Osteoblast (primary cell): Measurements from ENCODE around the gene ANXA2. TPM values are rescaled to one million over a fixed set of nuclear protein-coding genes. Genes with fewer than 3 reads are reported as not detected.
"Not testable (repeated sequence)": the region's sequence is repeated elsewhere in the genome, so short reads cannot be mapped to it uniquely, and the experiment has no call there.

Experiments
- DNase-seq: peaks from one replicate; pipeline ENCODE4 v3.0.0; 2011; ENCODE audit warnings: low spot score, mixed read lengths; ENCODE audit not compliant: insufficient read length; ENCODE audit errors: missing footprints
- H2AFZ ChIP-seq: 2 replicates; pipeline ENCODE4 v1.6.0; 2011; ENCODE audit warnings: mild to moderate bottlenecking, low read length
- H3K27ac ChIP-seq: 2 replicates; pipeline ENCODE4 v1.5.1; 2011; ENCODE audit warnings: mild to moderate bottlenecking, low read depth, low read length, moderate library complexity
- H3K27me3 ChIP-seq: 2 replicates; pipeline ENCODE4 v1.6.0; 2012; ENCODE audit warnings: mild to moderate bottlenecking, control low read depth, inconsistent platforms, low read length, moderate library complexity; ENCODE audit not compliant: insufficient read depth
- H3K36me3 ChIP-seq: 2 replicates; pipeline ENCODE4 v1.5.1; 2011; ENCODE audit warnings: mild to moderate bottlenecking, low read length, control low read depth, moderate library complexity; ENCODE audit not compliant: insufficient read depth
- H3K4me1 ChIP-seq: 2 replicates; pipeline ENCODE4 v1.5.1; 2011; ENCODE audit warnings: mild to moderate bottlenecking, low read length, control low read depth, moderate library complexity; ENCODE audit not compliant: insufficient read depth
- H3K4me2 ChIP-seq: 2 replicates; pipeline ENCODE4 v1.6.0; 2011; ENCODE audit warnings: mild to moderate bottlenecking, low read length; ENCODE audit not compliant: insufficient read depth
- H3K4me3 ChIP-seq: fragments of 200-600 bp; sonication (generic); 3 replicates; pipeline ENCODE4 v1.5.1; 2012; ENCODE audit warnings: mild to moderate bottlenecking, low read length, inconsistent platforms; ENCODE audit not compliant: insufficient read depth
- H3K79me2 ChIP-seq: 2 replicates; pipeline ENCODE4 v1.6.0; 2012; ENCODE audit warnings: mild to moderate bottlenecking, low read length, control low read depth, inconsistent platforms; ENCODE audit not compliant: insufficient read depth
- H3K9me3 ChIP-seq: 2 replicates; pipeline ENCODE4 v1.5.1; 2011; ENCODE audit warnings: low read depth, low read length, control low read depth
- H4K20me1 ChIP-seq: 2 replicates; pipeline ENCODE4 v1.6.0; 2012; ENCODE audit warnings: mild to moderate bottlenecking, low read length, control low read depth; ENCODE audit not compliant: insufficient read depth
- total RNA-seq: library from RNA; depleted of rRNA; stranded (reverse); fragments of >200 nt; gene quantifications from 2 replicates; pipeline ENCODE4 v1.2.3, GENCODE V29; 2012
- TF ChIP-seq, protein P1 (sequence below): IDR thresholded peaks from 2 replicates; pipeline ENCODE4 v1.5.1; 2011; ENCODE audit warnings: mild to moderate bottlenecking, low read depth, low read length, moderate library complexity; ENCODE audit errors: extremely low read depth

Gene ANXA2
- total RNA-seq, 1 donor, result 3,042 TPM

DNA sequence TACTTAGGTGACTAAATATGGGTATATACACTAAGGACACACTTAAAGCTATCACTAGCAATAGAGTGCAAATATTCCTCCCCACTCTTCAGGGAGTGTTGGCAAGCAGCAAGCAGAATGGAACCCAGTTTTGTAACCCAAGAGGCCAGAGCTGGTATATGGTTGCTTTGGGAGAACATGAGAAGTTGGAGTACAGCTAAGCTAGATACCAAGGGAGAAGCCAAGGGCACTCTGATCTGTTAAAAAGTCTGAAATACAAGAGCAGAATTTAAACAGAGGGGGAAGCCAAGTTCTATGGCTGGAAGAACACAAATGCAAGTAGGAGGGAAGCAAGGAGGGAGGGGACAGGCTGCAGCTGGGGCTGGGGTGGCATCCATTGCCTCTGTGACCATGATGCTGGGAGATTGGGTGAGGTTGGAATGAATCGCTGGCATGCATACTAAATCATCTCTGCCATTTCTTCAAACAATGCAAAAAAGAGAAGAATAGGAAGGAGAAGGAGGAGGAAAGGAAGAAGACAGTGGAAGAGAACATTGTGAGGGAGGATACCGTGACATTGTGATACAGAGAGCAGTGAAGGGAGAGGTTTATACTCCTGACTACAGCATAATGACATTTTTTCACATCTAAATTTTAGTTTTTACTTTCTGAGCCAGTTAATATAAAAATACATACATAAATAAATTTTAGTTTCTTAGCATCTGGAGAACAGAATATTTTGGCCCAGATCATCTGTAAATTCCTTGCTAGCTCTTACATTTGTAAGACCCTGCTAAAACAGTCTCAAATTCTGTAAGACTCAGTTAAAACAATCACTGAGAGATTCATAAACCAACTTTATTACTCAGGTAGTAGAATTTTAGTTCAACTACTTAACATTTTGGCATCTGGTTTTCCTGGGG lies 9.0 kb upstream of the ANXA2 start:
- TF ChIP-seq, protein P1, sequence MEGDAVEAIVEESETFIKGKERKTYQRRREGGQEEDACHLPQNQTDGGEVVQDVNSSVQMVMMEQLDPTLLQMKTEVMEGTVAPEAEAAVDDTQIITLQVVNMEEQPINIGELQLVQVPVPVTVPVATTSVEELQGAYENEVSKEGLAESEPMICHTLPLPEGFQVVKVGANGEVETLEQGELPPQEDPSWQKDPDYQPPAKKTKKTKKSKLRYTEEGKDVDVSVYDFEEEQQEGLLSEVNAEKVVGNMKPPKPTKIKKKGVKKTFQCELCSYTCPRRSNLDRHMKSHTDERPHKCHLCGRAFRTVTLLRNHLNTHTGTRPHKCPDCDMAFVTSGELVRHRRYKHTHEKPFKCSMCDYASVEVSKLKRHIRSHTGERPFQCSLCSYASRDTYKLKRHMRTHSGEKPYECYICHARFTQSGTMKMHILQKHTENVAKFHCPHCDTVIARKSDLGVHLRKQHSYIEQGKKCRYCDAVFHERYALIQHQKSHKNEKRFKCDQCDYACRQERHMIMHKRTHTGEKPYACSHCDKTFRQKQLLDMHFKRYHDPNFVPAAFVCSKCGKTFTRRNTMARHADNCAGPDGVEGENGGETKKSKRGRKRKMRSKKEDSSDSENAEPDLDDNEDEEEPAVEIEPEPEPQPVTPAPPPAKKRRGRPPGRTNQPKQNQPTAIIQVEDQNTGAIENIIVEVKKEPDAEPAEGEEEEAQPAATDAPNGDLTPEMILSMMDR, result no peak
- H3K9me3 ChIP-seq, result no peaks in the 10 kb centered on the region
- no peak overlapping the region for H2AFZ ChIP-seq
- DNase-seq, result no peak
- H4K20me1 ChIP-seq, result no peaks in the 10 kb centered on the region
- H3K4me3 ChIP-seq, result no peak overlapping the region
- H3K79me2 ChIP-seq, result no peaks in the 10 kb centered on the region
- no peaks in the 10 kb centered on the region for H3K27me3 ChIP-seq
- H3K27ac ChIP-seq, result peak overlapping the region; percentile 86
- peak overlapping the region; percentile 67 for H3K4me2 ChIP-seq
- H3K4me1 ChIP-seq, result peaks cover 44% of the 10 kb centered on the region
- H3K36me3 ChIP-seq, result no peaks in the 10 kb centered on the region

DNA sequence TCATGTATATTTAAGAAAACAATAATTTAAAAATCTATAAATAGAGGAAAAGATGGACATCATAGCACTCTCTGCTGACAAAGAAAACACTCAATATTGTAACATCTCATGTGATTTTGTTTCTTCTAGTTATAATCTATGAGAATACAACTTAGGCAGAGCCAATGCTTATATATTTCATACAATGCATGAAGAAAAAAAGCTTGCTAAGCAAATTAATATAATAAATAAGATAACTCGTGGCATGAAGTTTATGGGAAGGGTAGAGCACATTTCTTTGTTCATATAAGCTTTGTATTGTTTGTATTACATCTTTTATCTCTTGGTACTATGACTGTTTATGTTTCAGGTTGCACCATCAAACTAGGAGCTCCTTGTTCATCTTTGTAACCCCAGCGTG lies 7.6 kb upstream of the ANXA2 start:
- Histone ChIP-seq H4K20me1 (no peaks in the 10 kb centered on the region), H3K4me1 (peaks cover 57% of the 10 kb centered on the region), H3K4me2 (no peak overlapping the region), H3K4me3 (no peak overlapping the region), H3K9me3 (no peaks in the 10 kb centered on the region), H3K36me3 (no peaks in the 10 kb centered on the region), H3K27me3 (no peaks in the 10 kb centered on the region), H2AFZ (no peak overlapping the region), H3K27ac (no peak overlapping the region), H3K79me2 (peaks cover 5% of the 10 kb centered on the region)
- no peak for DNase-seq
- TF ChIP-seq, protein P1, result no peak

DNA sequence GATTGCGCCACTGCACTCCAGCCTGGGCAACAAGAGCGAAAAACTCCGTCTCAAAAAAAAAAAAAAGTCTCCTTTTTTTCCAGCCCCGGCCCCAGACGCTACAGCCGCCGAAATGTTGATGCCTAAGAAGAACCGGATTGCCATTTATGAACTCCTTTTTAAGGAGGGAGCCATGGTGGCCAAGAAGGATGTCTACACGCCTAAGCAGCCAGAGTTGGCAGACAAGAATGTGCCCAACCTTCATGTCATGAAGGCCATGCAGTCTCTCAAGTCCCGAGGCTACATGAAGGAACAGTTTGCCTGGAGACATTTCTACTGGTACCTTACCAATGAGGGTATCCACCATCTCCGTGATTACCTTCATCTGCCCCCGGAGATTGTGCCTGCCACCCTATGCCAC lies 6.6 kb upstream of the ANXA2 start:
- H3K27ac ChIP-seq, H4K20me1 ChIP-seq, H3K36me3 ChIP-seq, H3K27me3 ChIP-seq, H3K9me3 ChIP-seq, H3K79me2 ChIP-seq, H3K4me2 ChIP-seq, H2AFZ ChIP-seq, H3K4me3 ChIP-seq, DNase-seq: not testable (repeated sequence)
- H3K4me1 ChIP-seq, result peaks cover 68% of the 10 kb centered on the region

DNA sequence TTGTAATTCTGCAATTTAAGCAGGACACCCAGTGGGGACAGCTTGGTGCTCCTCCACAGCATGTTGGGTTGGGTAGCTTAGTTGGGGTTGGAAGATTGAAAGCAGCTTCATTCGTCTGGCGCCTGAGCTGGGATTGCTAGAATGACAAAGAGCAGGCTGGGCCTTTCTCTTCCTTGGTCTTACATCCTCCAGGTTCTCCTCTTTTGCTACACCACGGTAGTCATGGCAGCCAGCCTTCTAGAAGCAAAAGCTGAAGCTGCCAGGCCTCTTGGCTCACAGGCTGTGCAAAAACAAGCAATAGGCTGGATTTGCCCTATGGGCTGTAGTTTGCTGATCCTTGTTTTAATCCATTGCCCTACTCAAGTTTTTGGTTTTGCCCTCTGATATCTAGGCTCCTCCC lies 3.2 kb upstream of the ANXA2 start:
- no peaks in the 10 kb centered on the region for H3K27me3 ChIP-seq
- H3K27ac ChIP-seq, result peak overlapping the region; percentile 93
- peaks cover 14% of the 10 kb centered on the region for H4K20me1 ChIP-seq
- TF ChIP-seq, protein P1, result no peak
- H3K4me3 ChIP-seq, result no peak overlapping the region
- no peak overlapping the region for H2AFZ ChIP-seq
- H3K9me3 ChIP-seq, result no peaks in the 10 kb centered on the region
- H3K4me1 ChIP-seq, result peaks cover 52% of the 10 kb centered on the region
- H3K79me2 ChIP-seq, result peaks cover 24% of the 10 kb centered on the region
- H3K36me3 ChIP-seq, result peaks cover 9% of the 10 kb centered on the region
- DNase-seq, result peak; percentile 1
- H3K4me2 ChIP-seq, result no peak overlapping the region
